ENCODE measurements around the gene MTHFS.
"Not testable (repeated sequence)": the region's sequence is repeated elsewhere in the genome, so short reads cannot be mapped to it uniquely, and the experiment has no call there.

The MTHFS gene

GRCh38 chr15:79914728-79915127, 17.9 kb upstream of the MTHFS start:
- in situ Hi-C loops (cut with MboI; ENCODE audit: low pct_unique_long_range_greater_than_20kb, low sequenced_read_pairs, unreplicated experiment), result no loop called here
- no peak for DNase-seq (ENCODE audit: low spot score)
- no peak for TF ChIP-seq CTCF (IDR thresholded peaks at IDR 0.05; ENCODE audit: extremely low read depth, insufficient read depth, missing control alignments)

GRCh38 chr15:79909556-79910335, 12.9 kb upstream of the MTHFS start:
- DNase-seq (ENCODE audit: low spot score); in situ Hi-C loops (cut with MboI; ENCODE audit: low pct_unique_long_range_greater_than_20kb, low sequenced_read_pairs, unreplicated experiment): not testable (repeated sequence)

- TF ChIP-seq CTCF (IDR thresholded peaks at IDR 0.05; ENCODE audit: extremely low read depth, insufficient read depth, missing control alignments), result no peak
- in situ Hi-C loops (cut with MboI; ENCODE audit: low pct_unique_long_range_greater_than_20kb, low sequenced_read_pairs, unreplicated experiment), result no loop called here
- no peak for DNase-seq (ENCODE audit: low spot score)
These were observed 7.5 kb upstream of the MTHFS start for GRCh38 chr15:79904271-79904670.

- TF ChIP-seq CTCF (IDR thresholded peaks at IDR 0.05; ENCODE audit: extremely low read depth, insufficient read depth, missing control alignments), result no peak
- in situ Hi-C loops (cut with MboI; ENCODE audit: low pct_unique_long_range_greater_than_20kb, low sequenced_read_pairs, unreplicated experiment), result no loop called here
- no peak for DNase-seq (ENCODE audit: low spot score)
These were observed 6.8 kb upstream of the MTHFS start for GRCh38 chr15:79903626-79904025.

GRCh38 chr15:79903144-79903543, 6.3 kb upstream of the MTHFS start:
- TF ChIP-seq CTCF (IDR thresholded peaks at IDR 0.05; ENCODE audit: extremely low read depth, insufficient read depth, missing control alignments), result no peak
- no peak for DNase-seq (ENCODE audit: low spot score)
- in situ Hi-C loops (cut with MboI; ENCODE audit: low pct_unique_long_range_greater_than_20kb, low sequenced_read_pairs, unreplicated experiment), result no loop called here

- in situ Hi-C loops (cut with MboI; ENCODE audit: low pct_unique_long_range_greater_than_20kb, low sequenced_read_pairs, unreplicated experiment), result no loop called here
- DNase-seq (ENCODE audit: low spot score), result no peak
These were observed 5.1 kb upstream of the MTHFS start for GRCh38 chr15:79901958-79902357.

GRCh38 chr15:79900818-79901378, 4.1 kb upstream of the MTHFS start:
- in situ Hi-C loops (cut with MboI; ENCODE audit: low pct_unique_long_range_greater_than_20kb, low sequenced_read_pairs, unreplicated experiment); DNase-seq (ENCODE audit: low spot score): not testable (repeated sequence)

More at GRCh38 chr15:79901958-79902357, 5.1 kb upstream of the MTHFS start:
- TF ChIP-seq CTCF (IDR thresholded peaks at IDR 0.05; ENCODE audit: extremely low read depth, insufficient read depth, missing control alignments), result no peak
